H1 (cell line): ENCODE results near the gene SPRN. TPM values are rescaled to one million over a fixed set of nuclear protein-coding genes. Genes with fewer than 3 reads are reported as not detected.

Source experiments
- CTCF ChIA-PET: fragments of 300-600 bp; sonication (Branson Sonifier 250); formaldehyde crosslinking; loops from one replicate; lab custom pipeline; 2021; ENCODE audit not compliant: partially characterized antibody; lab: Charles Lee
- POLR2A ChIA-PET: fragments of 300-600 bp; sonication (Branson Sonifier 250); formaldehyde crosslinking; loops from one replicate; lab custom pipeline; 2021; ENCODE audit warnings: inconsistent platforms; ENCODE audit not compliant: partially characterized antibody; lab: Charles Lee
- DNase-seq, 2 experiments: peaks; one replicate each; pipeline versions ENCODE4 v3.0.0 to v3.0.0-alpha.2; 2010 to 2022; ENCODE audit warnings: low spot score in 2 of 2, low read depth in 1 of 2, mixed read lengths in 1 of 2
- FAIRE-seq: peaks from 2 replicates; lab custom pipeline; 2011; peaks lifted over from hg19 to GRCh38; lab: Jason Lieb, UNC
- H2AFZ ChIP-seq: 2 replicates; pipeline ENCODE4 v1.8.1; 2012; ENCODE audit warnings: low read length, inconsistent platforms
- H2AK5ac ChIP-seq: 2 replicates; pipeline ENCODE4 v1.6.1; 2013; ENCODE audit warnings: low read depth, low read length
- H2BK120ac ChIP-seq: replicated peaks from 2 replicates; pipeline ENCODE3; 2013; ENCODE audit warnings: low read depth, low read length, inconsistent platforms
- H2BK12ac ChIP-seq: 2 replicates; pipeline ENCODE4 v1.6.1; 2013; ENCODE audit warnings: low read depth, low read length
- H2BK15ac ChIP-seq: 2 replicates; pipeline ENCODE4 v1.6.1; 2013; ENCODE audit warnings: low read length
- H2BK20ac ChIP-seq: 2 replicates; pipeline ENCODE4 v1.6.1; 2013; ENCODE audit warnings: low read length
- H2BK5ac ChIP-seq: 2 replicates; pipeline ENCODE4 v1.6.1; 2013; ENCODE audit warnings: low read depth, low read length
- H3K14ac ChIP-seq: 2 replicates; pipeline ENCODE4 v1.6.1; 2013; ENCODE audit warnings: inconsistent platforms; ENCODE audit not compliant: insufficient read length
- H3K18ac ChIP-seq: 2 replicates; pipeline ENCODE4 v1.6.1; 2013; ENCODE audit warnings: low read length; ENCODE audit errors: extremely low read depth
- H3K23ac ChIP-seq: 2 replicates; pipeline ENCODE4 v1.6.1; 2013; ENCODE audit warnings: inconsistent platforms; ENCODE audit not compliant: insufficient read length
- H3K23me2 ChIP-seq: 2 replicates; pipeline ENCODE4 v1.6.1; 2013; ENCODE audit warnings: low read depth, low read length
- H3K27ac ChIP-seq: 2 replicates; pipeline ENCODE4 v1.6.1; 2011; ENCODE audit warnings: low read depth, low read length, inconsistent platforms
- H3K27me3 ChIP-seq, 4 experiments: replicated peaks in 1 of 4; 1 replicate in 1 of 4; 2 replicates in 3 of 4; pipeline versions ENCODE4 v1.6.1 to v1.8.1; 2011 to 2013; ENCODE audit warnings: low read length in 3 of 4, mild to moderate bottlenecking in 3 of 4, inconsistent platforms in 2 of 4, mixed read lengths in 2 of 4, moderate library complexity in 1 of 4; ENCODE audit not compliant: control insufficient read depth in 3 of 4, insufficient read depth in 3 of 4; ENCODE audit errors: extremely low read depth in 1 of 4
- H3K36me3 ChIP-seq, 4 experiments: 2 replicates each; pipeline versions ENCODE4 v1.6.1 to v1.8.1; 2011 to 2013; ENCODE audit warnings: mild to moderate bottlenecking in 4 of 4, low read length in 3 of 4, moderate library complexity in 2 of 4, control low read depth in 1 of 4, inconsistent platforms in 1 of 4; ENCODE audit not compliant: insufficient read depth in 4 of 4, control insufficient read depth in 2 of 4
- H3K4ac ChIP-seq: replicated peaks from 2 replicates; pipeline ENCODE3; 2013; ENCODE audit warnings: low read length, low read depth, mixed read lengths, inconsistent platforms; ENCODE audit not compliant: insufficient read length
- H3K4me1 ChIP-seq, 4 experiments: replicated peaks in 1 of 4; 1 replicate in 1 of 4; 2 replicates in 3 of 4; pipeline versions ENCODE4 v1.6.1 to v1.8.1; 2011 to 2013; ENCODE audit warnings: low read length in 3 of 4, inconsistent platforms in 2 of 4, mixed read lengths in 1 of 4; ENCODE audit not compliant: insufficient read depth in 4 of 4, control insufficient read depth in 3 of 4
- H3K4me2 ChIP-seq, 2 experiments: 2 replicates each; pipeline versions ENCODE4 v1.6.1 to v1.8.1; 2011 to 2013; ENCODE audit warnings: low read depth in 2 of 2, low read length in 2 of 2, control low read depth in 1 of 2, inconsistent platforms in 1 of 2, mild to moderate bottlenecking in 1 of 2; ENCODE audit not compliant: insufficient read depth in 1 of 2
- H3K4me3 ChIP-seq, 4 experiments: fragments of 200-600, 300-600 bp in 1 of 4; sonication (generic), shearing (Covaris generic), sonication (Bioruptor Twin) in 1 of 4; 2 replicates each; pipeline versions ENCODE4 v1.5.1 to v1.8.1; 2011 to 2016; ENCODE audit warnings: low read length in 4 of 4, low read depth in 3 of 4, control low read depth in 2 of 4, inconsistent platforms in 2 of 4, mild to moderate bottlenecking in 2 of 4, mixed read lengths in 1 of 4, moderate library complexity in 1 of 4; ENCODE audit not compliant: insufficient read depth in 2 of 4; ENCODE audit errors: extremely low read depth in 1 of 4
- H3K56ac ChIP-seq: replicated peaks from 2 replicates; pipeline ENCODE3; 2013; ENCODE audit warnings: low read depth, mild to moderate bottlenecking, mixed read lengths, low read length, inconsistent platforms; ENCODE audit not compliant: insufficient read length
- H3K79me1 ChIP-seq: 2 replicates; pipeline ENCODE4 v1.6.1; 2013; ENCODE audit warnings: low read depth, low read length, control low read depth
- H3K79me2 ChIP-seq, 2 experiments: 2 replicates each; pipeline versions ENCODE4 v1.6.1 to v1.8.1; 2012 to 2013; ENCODE audit warnings: low read length in 2 of 2, mild to moderate bottlenecking in 2 of 2, inconsistent platforms in 1 of 2; ENCODE audit not compliant: insufficient read depth in 2 of 2, control insufficient read depth in 1 of 2
- H3K9ac ChIP-seq, 4 experiments: replicated peaks in 1 of 4; 1 replicate in 1 of 4; 2 replicates in 3 of 4; pipeline versions ENCODE4 v1.6.1 to v1.8.1; 2011 to 2013; ENCODE audit warnings: low read depth in 3 of 4, low read length in 3 of 4, control low read depth in 2 of 4, mild to moderate bottlenecking in 2 of 4, moderate library complexity in 2 of 4, inconsistent platforms in 1 of 4; ENCODE audit errors: extremely low read depth in 1 of 4
- H3K9me3 ChIP-seq, 2 experiments: 2 replicates each; pipeline versions ENCODE4 v1.6.1 to v1.8.1; 2012 to 2013; ENCODE audit warnings: mild to moderate bottlenecking in 2 of 2, moderate library complexity in 2 of 2, control low read depth in 1 of 2, inconsistent platforms in 1 of 2, low read depth in 1 of 2, low read length in 1 of 2, mixed read lengths in 1 of 2; ENCODE audit not compliant: insufficient read depth in 2 of 2
- H4K20me1 ChIP-seq, 2 experiments: replicated peaks in 1 of 2; 2 replicates each; pipeline versions ENCODE3 to v1.8.1; 2011 to 2013; ENCODE audit warnings: inconsistent platforms in 2 of 2, low read length in 2 of 2, mild to moderate bottlenecking in 1 of 2; ENCODE audit not compliant: insufficient read depth in 2 of 2, control insufficient read depth in 1 of 2
- H4K5ac ChIP-seq: 2 replicates; pipeline ENCODE4 v1.6.1; 2013; ENCODE audit warnings: low read length, low read depth, mixed read lengths, inconsistent platforms; ENCODE audit not compliant: insufficient read length
- H4K8ac ChIP-seq: 2 replicates; pipeline ENCODE4 v1.8.0; 2013; ENCODE audit warnings: mild to moderate bottlenecking, moderate library complexity, low read length, inconsistent platforms; ENCODE audit not compliant: insufficient read depth; ENCODE audit errors: extremely low read depth
- H4K91ac ChIP-seq: replicated peaks from 2 replicates; pipeline ENCODE3; 2013; ENCODE audit warnings: low read length, mixed read lengths, inconsistent platforms; ENCODE audit not compliant: insufficient read length
- ASH2L ChIP-seq: fragments of 200-600, 300-600 bp; sonication (generic); IDR thresholded peaks from one replicate; pipeline ENCODE4 v1.7.1; 2017; ENCODE audit warnings: low read length
- BACH1 ChIP-seq: IDR thresholded peaks from 2 replicates; pipeline ENCODE4 v1.6.1; 2012; ENCODE audit warnings: low read length, improper control_type of control experiment
- BCL11A ChIP-seq, 2 experiments: IDR thresholded peaks; one replicate each; pipeline ENCODE4 v1.6.1; 2011; ENCODE audit warnings: low read depth in 2 of 2, low read length in 2 of 2, mild to moderate bottlenecking in 2 of 2
- CTCF ChIP-seq, 3 experiments: IDR thresholded peaks; 1 replicate in 2 of 3; 2 replicates in 1 of 3; pipeline versions ENCODE4 v1.5.1 to v1.6.1; 2011; ENCODE audit warnings: low read length in 3 of 3, mild to moderate bottlenecking in 3 of 3, inconsistent platforms in 2 of 3, low read depth in 1 of 3, moderate library complexity in 1 of 3; ENCODE audit not compliant: insufficient read depth in 1 of 3; ENCODE audit errors: control extremely low read depth in 1 of 3
- EGR1 ChIP-seq: IDR thresholded peaks from 2 replicates; pipeline ENCODE4 v1.6.1; 2011; ENCODE audit warnings: low read depth, low read length, borderline replicate concordance
- EP300 ChIP-seq, 2 experiments: IDR thresholded peaks; 1 replicate in 1 of 2; 2 replicates in 1 of 2; pipeline ENCODE4 v1.6.1; 2011 to 2012; ENCODE audit warnings: low read depth in 2 of 2, low read length in 2 of 2, mild to moderate bottlenecking in 2 of 2, borderline replicate concordance in 1 of 2, inconsistent platforms in 1 of 2, moderate library complexity in 1 of 2
- MAX ChIP-seq: IDR thresholded peaks from 2 replicates; pipeline ENCODE4 v1.6.1; 2012; ENCODE audit warnings: inconsistent platforms
- NRF1 ChIP-seq: IDR thresholded peaks from 2 replicates; pipeline ENCODE4 v1.6.1; 2011; ENCODE audit warnings: mild to moderate bottlenecking, low read depth, low read length, improper control_type of control experiment
- TAF1 ChIP-seq: IDR thresholded peaks from 2 replicates; pipeline ENCODE4 v1.6.1; 2011; ENCODE audit warnings: mild to moderate bottlenecking, low read depth, low read length
- TAF7 ChIP-seq: optimal IDR thresholded peaks from 2 replicates; pipeline ENCODE3; 2011; ENCODE audit warnings: low read depth, mild to moderate bottlenecking, inconsistent platforms, low read length, moderate library complexity, borderline replicate concordance
- TEAD4 ChIP-seq: IDR thresholded peaks from 2 replicates; pipeline ENCODE4 v1.6.1; 2012; ENCODE audit warnings: low read depth, low read length, inconsistent platforms, mixed read lengths
- YY1 ChIP-seq: IDR thresholded peaks from 2 replicates; pipeline ENCODE4 v1.6.1; 2011; ENCODE audit warnings: low read depth, mild to moderate bottlenecking, low read length
- WGBS, 2 experiments: shearing (Covaris generic) in 1 of 2; methylation state at CpG; one replicate each; pipeline versions ENCODE4 v1.1.6 to v1.1.7; 2013 to 2015; ENCODE audit warnings: low lambda C conversion rate in 2 of 2, mixed read lengths in 2 of 2, inconsistent platforms in 1 of 2, low coverage in 1 of 2, missing lambda C conversion rate in 1 of 2; ENCODE audit not compliant: insufficient replicate concordance in 2 of 2, insufficient coverage in 1 of 2, insufficient read length in 1 of 2; ENCODE audit errors: extremely low coverage in 1 of 2, missing lambda C conversion rate in 1 of 2; 5-methylcytosine and 5-hydroxymethylcytosine counted together
- polyA plus RNA-seq, 7 experiments: library from polyadenylated mRNA; depleted of rRNA in 3 of 7; stranded (reverse) in 5 of 7; unstranded in 2 of 7; fragments of >200 nt in 5 of 7; fragments of 200-250 nt in 2 of 7; gene quantifications; 1 replicate in 5 of 7; 2 replicates in 1 of 7; 4 replicates in 1 of 7; pipeline versions ENCODE4 v1.2.1 to v1.2.3, GENCODE V29; 2011 to 2013; ENCODE audit warnings: missing spikeins in 2 of 7, mixed read lengths in 2 of 7
- total RNA-seq: library from RNA; stranded (reverse); fragmentation: NEBNext Ultra II Directional; extraction: Animal tissue kit (Norgen Biotek cat#: 25700); gene quantifications from 2 replicates; pipeline ENCODE4 v1.2.1, GENCODE V29; 2021

SPRN gene
- total and polyA plus RNA-seq, 2 of the 8 experiments (the other 6 are each of a cell fraction or from before 2014, with no cell fraction given) = 0.23 to 0.24 TPM

- no peaks in the 10 kb centered on the region; a peak in 1 of 8 replicates for H3K36me3 ChIP-seq
- H2AFZ ChIP-seq = no peak overlapping the region
- no peak overlapping the region for H4K5ac ChIP-seq
- no peak overlapping the region for H2AK5ac ChIP-seq
- no peak overlapping the region for H3K27ac ChIP-seq
- WGBS, 2 experiments = 92% methylated on average over 14 of the region's 14 CpGs; no CpG with 5 or more reads in 1 of the 2 experiments
- no peak overlapping the region for H2BK120ac ChIP-seq
- H3K14ac ChIP-seq = no peak overlapping the region
- no peak overlapping the region for H4K8ac ChIP-seq
- ChIA-PET CTCF (no interaction called here), POLR2A (no interaction called here)
- no peaks in the 10 kb centered on the region for H3K79me1 ChIP-seq
- no peaks in the 10 kb centered on the region for H3K23me2 ChIP-seq
- no peaks in the 10 kb centered on the region for H3K4me1 ChIP-seq
- no peak overlapping the region for H3K4ac ChIP-seq
- H2BK15ac ChIP-seq = no peak overlapping the region
- no peak for FAIRE-seq
- no peak overlapping the region for H2BK20ac ChIP-seq
- no peak overlapping the region for H4K91ac ChIP-seq
- H3K18ac ChIP-seq = no peak overlapping the region
- H3K9ac ChIP-seq = no peak overlapping the region
- peaks cover 73 to 89% of the 10 kb centered on the region in 2 experiments for H3K9me3 ChIP-seq
- H2BK5ac ChIP-seq = no peak overlapping the region
- no peak overlapping the region for H3K4me2 ChIP-seq
- no peak overlapping the region for H2BK12ac ChIP-seq
- no peaks in the 10 kb centered on the region for H3K27me3 ChIP-seq
- DNase-seq = no peak
- no peak overlapping the region for H3K4me3 ChIP-seq
- no peak overlapping the region for H3K56ac ChIP-seq
- H3K79me2 ChIP-seq = no peaks in the 10 kb centered on the region
- no peaks in the 10 kb centered on the region for H4K20me1 ChIP-seq
- no peak overlapping the region for H3K23ac ChIP-seq
- no peak for TF ChIP-seq NRF1
- no peak for TF ChIP-seq BACH1
- TF ChIP-seq TEAD4 = no peak
- no peak for TF ChIP-seq MAX
- TF ChIP-seq YY1 = no peak
- no peak for TF ChIP-seq EGR1
- TF ChIP-seq EP300 (IDR thresholded peaks at IDR 0.05; ENCODE audit: borderline replicate concordance in 1 of 2, low read depth in 2 of 2, low read length in 2 of 2) = no peak
- TF ChIP-seq ASH2L = no peak
- no peak for TF ChIP-seq TAF7
- TF ChIP-seq TAF1 = no peak
- no peak for TF ChIP-seq BCL11A (IDR thresholded peaks at IDR 0.05; ENCODE audit: low read depth in 2 of 2, low read length in 2 of 2)
- TF ChIP-seq CTCF (IDR thresholded peaks at IDR 0.05; ENCODE audit: control extremely low read depth in 1 of 3, insufficient read depth in 1 of 3, low read depth in 1 of 3, low read length in 3 of 3) = no peak
Observed at GRCh38 chr10:133460208-133460769, 35.9 kb upstream of the SPRN start.
